Smooth muscle cell (in vitro differentiated cells): ENCODE data around the gene THBS2. TPM values are rescaled to one million over a fixed set of nuclear protein-coding genes. Genes with fewer than 3 reads are reported as not detected.

Experiments
- DNase-seq: peaks from one replicate; lab custom pipeline; 2025; ENCODE audit not compliant: unreplicated experiment; lab: John Stamatoyannopoulos, UW
- H2AFZ ChIP-seq: fragments of 200-600 bp; sonication (generic); 2 replicates; pipeline ENCODE4 v1.6.0; 2016; ENCODE audit warnings: antibody characterized with exemption, low read depth, mild to moderate bottlenecking
- H3F3A ChIP-seq: fragments of 200-600 bp; sonication (generic); 2 replicates; pipeline ENCODE4 v1.6.0; 2017; ENCODE audit warnings: antibody characterized with exemption, low read depth
- H3K27ac ChIP-seq: fragments of 200-600 bp; sonication (generic); 2 replicates; pipeline ENCODE4 v1.5.1; 2016; ENCODE audit warnings: low read depth, mild to moderate bottlenecking
- H3K27me3 ChIP-seq: fragments of 200-600 bp; sonication (generic); 2 replicates; pipeline ENCODE4 v1.6.1; 2016; ENCODE audit warnings: low read depth, mild to moderate bottlenecking
- H3K36me3 ChIP-seq: fragments of 200-600 bp; sonication (generic); 2 replicates; pipeline ENCODE4 v1.5.1; 2016; ENCODE audit warnings: low read depth
- H3K4me1 ChIP-seq: fragments of 200-600 bp; sonication (generic); 2 replicates; pipeline ENCODE4 v1.5.1; 2016; ENCODE audit warnings: low read depth
- H3K4me2 ChIP-seq: fragments of 200-600 bp; sonication (generic); 2 replicates; pipeline ENCODE4 v1.6.0; 2016; ENCODE audit warnings: mild to moderate bottlenecking
- H3K4me3 ChIP-seq: fragments of 200-600 bp; sonication (generic); 2 replicates; pipeline ENCODE4 v1.5.1; 2016; ENCODE audit warnings: mild to moderate bottlenecking
- H3K79me2 ChIP-seq: fragments of 200-600 bp; sonication (generic); 2 replicates; pipeline ENCODE4 v1.6.0; 2016; ENCODE audit warnings: low read depth, mild to moderate bottlenecking
- H3K9ac ChIP-seq: fragments of 200-600 bp; sonication (generic); 2 replicates; pipeline ENCODE4 v1.6.0; 2016; ENCODE audit warnings: low read depth
- H3K9me3 ChIP-seq: fragments of 200-600 bp; sonication (generic); replicated peaks from 2 replicates; pipeline ENCODE4 v1.5.1; 2016; ENCODE audit warnings: low read depth
- H4K20me1 ChIP-seq: fragments of 200-600 bp; sonication (generic); 2 replicates; pipeline ENCODE4 v1.6.0; 2016; ENCODE audit warnings: low read depth
- WGBS: methylation state at CpG from one replicate; pipeline ENCODE4 v1.1.7; 2016; ENCODE audit warnings: low lambda C conversion rate; 5-methylcytosine and 5-hydroxymethylcytosine counted together
- polyA plus RNA-seq: library from polyadenylated mRNA; unstranded; fragments of >200 nt; fragmentation: Nextera tagmentation; extraction: Ambion mirVana; gene quantifications from 2 replicates; pipeline ENCODE4 v1.2.1, GENCODE V29; 2016
- total RNA-seq: library from RNA; depleted of rRNA; stranded (reverse); fragments of >200 nt; gene quantifications from 2 replicates; pipeline ENCODE4 v1.2.3, GENCODE V29; 2014
- TF ChIP-seq, protein P1 (sequence below): fragments of 200-600 bp; sonication (generic); IDR thresholded peaks from 2 replicates; pipeline ENCODE4 v1.5.1; 2017; ENCODE audit warnings: borderline replicate concordance, mild to moderate bottlenecking, antibody characterized with exemption; ENCODE audit not compliant: insufficient read depth, poor library complexity, severe bottlenecking

THBS2 gene
- total and polyA plus RNA-seq, 2 experiments from 2014 or later, result 10.1 to 13.9 TPM

DNA sequence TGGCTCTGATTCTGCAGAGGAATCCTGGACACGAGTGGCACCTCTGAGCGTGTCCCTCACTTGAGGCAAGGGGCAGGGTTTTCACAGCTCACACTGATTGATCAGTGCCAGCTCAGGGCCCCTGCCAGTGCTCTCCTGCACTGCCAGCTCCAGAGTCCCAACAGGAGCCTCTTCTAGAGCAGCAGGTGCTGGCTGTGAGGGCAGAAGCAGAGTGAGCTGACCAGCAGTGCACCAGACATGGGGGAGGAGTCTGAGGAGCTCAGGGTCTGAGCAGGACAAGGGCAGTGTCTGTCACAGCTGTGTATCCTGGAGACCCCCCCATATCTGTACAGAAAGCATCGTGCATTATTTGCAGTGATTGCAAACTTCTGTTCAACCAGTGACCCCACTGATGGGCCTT lies 31.5 kb upstream of the THBS2 start:
- Histone ChIP-seq H3K27me3 (no peaks in the 10 kb centered on the region), H3K36me3 (no peaks in the 10 kb centered on the region), H4K20me1 (no peaks in the 10 kb centered on the region), H2AFZ (no peak overlapping the region), H3K9me3 (no peaks in the 10 kb centered on the region), H3K79me2 (no peaks in the 10 kb centered on the region), H3K4me3 (no peak overlapping the region), H3K4me1 (no peaks in the 10 kb centered on the region), H3F3A (no peaks in the 10 kb centered on the region), H3K9ac (no peak overlapping the region), H3K27ac (no peak overlapping the region), H3K4me2 (no peak overlapping the region)
- DNase-seq, result no peak
- WGBS, result 93% methylated on average over 3 of the region's 3 CpGs
- TF ChIP-seq, protein P1, sequence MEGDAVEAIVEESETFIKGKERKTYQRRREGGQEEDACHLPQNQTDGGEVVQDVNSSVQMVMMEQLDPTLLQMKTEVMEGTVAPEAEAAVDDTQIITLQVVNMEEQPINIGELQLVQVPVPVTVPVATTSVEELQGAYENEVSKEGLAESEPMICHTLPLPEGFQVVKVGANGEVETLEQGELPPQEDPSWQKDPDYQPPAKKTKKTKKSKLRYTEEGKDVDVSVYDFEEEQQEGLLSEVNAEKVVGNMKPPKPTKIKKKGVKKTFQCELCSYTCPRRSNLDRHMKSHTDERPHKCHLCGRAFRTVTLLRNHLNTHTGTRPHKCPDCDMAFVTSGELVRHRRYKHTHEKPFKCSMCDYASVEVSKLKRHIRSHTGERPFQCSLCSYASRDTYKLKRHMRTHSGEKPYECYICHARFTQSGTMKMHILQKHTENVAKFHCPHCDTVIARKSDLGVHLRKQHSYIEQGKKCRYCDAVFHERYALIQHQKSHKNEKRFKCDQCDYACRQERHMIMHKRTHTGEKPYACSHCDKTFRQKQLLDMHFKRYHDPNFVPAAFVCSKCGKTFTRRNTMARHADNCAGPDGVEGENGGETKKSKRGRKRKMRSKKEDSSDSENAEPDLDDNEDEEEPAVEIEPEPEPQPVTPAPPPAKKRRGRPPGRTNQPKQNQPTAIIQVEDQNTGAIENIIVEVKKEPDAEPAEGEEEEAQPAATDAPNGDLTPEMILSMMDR, result no peak

DNA sequence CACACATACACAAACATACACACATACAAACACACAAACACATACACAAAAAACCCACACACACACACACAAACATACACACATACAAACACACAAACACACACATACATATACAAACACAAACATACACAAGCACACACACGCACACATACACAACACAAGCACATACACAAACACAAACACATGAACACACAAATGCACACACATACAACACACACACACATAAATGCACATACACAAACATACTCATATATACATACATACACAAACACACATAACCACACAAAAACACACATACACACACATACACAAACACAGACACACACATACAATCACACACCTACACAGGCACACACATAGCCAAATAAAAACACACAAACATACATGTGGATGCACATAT lies 30.3 kb upstream of the THBS2 start:
- no peak overlapping the region for H3K4me2 ChIP-seq
- H3K4me1 ChIP-seq, result no peaks in the 10 kb centered on the region
- H4K20me1 ChIP-seq, result no peaks in the 10 kb centered on the region
- no peak for DNase-seq
- H3K9me3 ChIP-seq, result no peaks in the 10 kb centered on the region
- TF ChIP-seq, protein P1, result no peak
- WGBS, result 86% methylated on average over 1 of the region's 1 CpG
- H3K27ac ChIP-seq, result no peak overlapping the region
- H3F3A ChIP-seq, result no peaks in the 10 kb centered on the region
- H2AFZ ChIP-seq, result no peak overlapping the region
- no peaks in the 10 kb centered on the region for H3K36me3 ChIP-seq
- no peaks in the 10 kb centered on the region for H3K27me3 ChIP-seq
- no peak overlapping the region for H3K4me3 ChIP-seq
- no peaks in the 10 kb centered on the region for H3K79me2 ChIP-seq
- H3K9ac ChIP-seq, result no peak overlapping the region

- Histone ChIP-seq H4K20me1 (no peaks in the 10 kb centered on the region), H3F3A (no peaks in the 10 kb centered on the region), H3K36me3 (no peaks in the 10 kb centered on the region), H3K79me2 (no peaks in the 10 kb centered on the region), H2AFZ (no peak overlapping the region), H3K9me3 (no peaks in the 10 kb centered on the region), H3K4me3 (no peak overlapping the region), H3K4me2 (no peak overlapping the region), H3K27ac (no peak overlapping the region), H3K27me3 (no peaks in the 10 kb centered on the region), H3K4me1 (no peaks in the 10 kb centered on the region), H3K9ac (no peak overlapping the region)
- TF ChIP-seq, protein P1, result no peak
- WGBS, result 94% methylated on average over 15 of the region's 15 CpGs
- DNase-seq, result no peak
Observed at GRCh38 chr6:169282043-169282442, 28.4 kb upstream of the THBS2 start.

- no peak overlapping the region for H3K4me3 ChIP-seq
- H3K4me2 ChIP-seq, result no peak overlapping the region
- H3K9me3 ChIP-seq, result no peaks in the 10 kb centered on the region
- no peaks in the 10 kb centered on the region for H3F3A ChIP-seq
- TF ChIP-seq, protein P1, result no peak
- H4K20me1 ChIP-seq, result no peaks in the 10 kb centered on the region
- no peak overlapping the region for H2AFZ ChIP-seq
- no peaks in the 10 kb centered on the region for H3K36me3 ChIP-seq
- H3K79me2 ChIP-seq, result no peaks in the 10 kb centered on the region
- H3K27me3 ChIP-seq, result no peaks in the 10 kb centered on the region
- H3K27ac ChIP-seq, result no peak overlapping the region
- no peak for DNase-seq
- H3K4me1 ChIP-seq, result no peaks in the 10 kb centered on the region
- H3K9ac ChIP-seq, result no peak overlapping the region
Observed at GRCh38 chr6:169277619-169278018, 24.0 kb upstream of the THBS2 start.
